ENCODE results near the gene ZDHHC7. TPM values are rescaled to one million over a fixed set of nuclear protein-coding genes. Genes with fewer than 3 reads are reported as not detected.

ZDHHC7 gene
- total and polyA plus RNA-seq, 2 of the 8 experiments (the other 6 are each of a cell fraction or from before 2014, with no cell fraction given), result 40.5 to 56.3 TPM

DNA sequence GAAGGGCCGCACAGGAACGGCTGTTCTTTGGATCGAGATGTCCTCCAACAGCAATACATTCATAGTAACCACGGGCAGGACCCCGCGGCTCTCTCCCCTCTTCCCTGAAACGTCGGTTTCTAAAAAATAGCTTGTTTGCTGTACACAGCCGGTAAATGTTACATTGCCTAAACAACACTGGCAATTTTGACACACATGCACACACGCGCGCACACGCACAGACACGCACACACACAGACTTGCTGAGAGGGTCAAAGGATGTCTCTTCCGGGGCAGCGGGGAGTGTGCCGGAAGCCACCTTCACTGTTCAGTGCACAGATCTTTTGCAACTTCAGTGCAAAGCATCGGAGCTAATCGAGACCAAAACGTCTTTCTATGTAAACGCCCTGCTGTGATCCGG, 35.8 kb downstream of the ZDHHC7 start:
- no peak overlapping the region for H2BK5ac ChIP-seq (ENCODE audit: low read depth, low read length)
- no peak for FAIRE-seq
- no peak overlapping the region for H3K4me3 ChIP-seq (ENCODE audit: extremely low read depth in 1 of 4, insufficient read depth in 2 of 4, low read depth in 3 of 4, low read length in 4 of 4)
- H2AFZ ChIP-seq (ENCODE audit: low read length), result no peak overlapping the region
- H2BK12ac ChIP-seq (ENCODE audit: low read depth, low read length), result no peak overlapping the region
- no peak overlapping the region for H3K9ac ChIP-seq (replicated peaks in 1 of 4; ENCODE audit: extremely low read depth in 1 of 4, low read depth in 3 of 4, low read length in 3 of 4)
- 90% methylated on average over 22 of the region's 22 CpGs; no CpG with 5 or more reads in 1 of the 2 experiments for WGBS, 2 experiments (ENCODE audit: extremely low coverage in 1 of 2, insufficient coverage in 1 of 2, insufficient read length in 1 of 2, insufficient replicate concordance in 2 of 2, low coverage in 1 of 2, low lambda C conversion rate in 2 of 2, missing lambda C conversion rate in 1 of 2)
- no peaks in the 10 kb centered on the region for H3K79me2 ChIP-seq (ENCODE audit: control insufficient read depth in 1 of 2, insufficient read depth in 2 of 2, low read length in 2 of 2)
- no peak overlapping the region for H3K4ac ChIP-seq (replicated peaks; ENCODE audit: insufficient read length, low read depth, low read length)
- H3K9me3 ChIP-seq (ENCODE audit: insufficient read depth in 2 of 2, low read depth in 1 of 2, low read length in 1 of 2), result no peaks in the 10 kb centered on the region
- no peak overlapping the region for H3K4me2 ChIP-seq (ENCODE audit: insufficient read depth in 1 of 2, low read depth in 2 of 2, low read length in 2 of 2)
- H3K4me1 ChIP-seq (replicated peaks in 1 of 4; ENCODE audit: control insufficient read depth in 3 of 4, insufficient read depth in 4 of 4, low read length in 3 of 4), result no peaks in the 10 kb centered on the region
- H4K8ac ChIP-seq (ENCODE audit: extremely low read depth, insufficient read depth, low read length), result no peak overlapping the region
- no peaks in the 10 kb centered on the region for H4K20me1 ChIP-seq (replicated peaks in 1 of 2; ENCODE audit: control insufficient read depth in 1 of 2, insufficient read depth in 2 of 2, low read length in 2 of 2)
- H3K56ac ChIP-seq (replicated peaks; ENCODE audit: insufficient read length, low read depth, low read length), result no peak overlapping the region
- ChIA-PET POLR2A (ENCODE audit: partially characterized antibody) (interaction anchor here (0.6 to 0.8 kb wide), 2 partner anchors 35 to 47 kb away, joined by 3 read pairs; partner anchors contain the start of gene ZDHHC7), CTCF (ENCODE audit: partially characterized antibody) (interaction anchor here (0.5 to 14.4 kb wide), 8 partner anchors 10 to 348 kb away, joined by 3 to 170 read pairs (median 4); no protein-coding TSS in a partner anchor)
- no peak overlapping the region for H4K5ac ChIP-seq (ENCODE audit: insufficient read length, low read depth, low read length)
- no peaks in the 10 kb centered on the region for H3K79me1 ChIP-seq (ENCODE audit: low read depth, low read length)
- no peak overlapping the region for H3K18ac ChIP-seq (ENCODE audit: extremely low read depth, low read length)
- TF ChIP-seq SRF (IDR thresholded peaks at IDR 0.05; ENCODE audit: low read depth, low read length) (no peak), TBP (IDR thresholded peaks at IDR 0.05; ENCODE audit: low read depth, low read length) (no peak), GTF2F1 (IDR thresholded peaks at IDR 0.05; ENCODE audit: borderline replicate concordance, low read depth, low read length) (no peak)
- H3K27me3 ChIP-seq (replicated peaks in 1 of 4; ENCODE audit: control insufficient read depth in 3 of 4, extremely low read depth in 1 of 4, insufficient read depth in 3 of 4, low read length in 3 of 4), result no peaks in the 10 kb centered on the region
- H3K27ac ChIP-seq (ENCODE audit: low read depth, low read length), result no peak overlapping the region
- H2BK15ac ChIP-seq (ENCODE audit: low read length), result no peak overlapping the region
- no peak overlapping the region for H4K91ac ChIP-seq (replicated peaks; ENCODE audit: insufficient read length, low read length)
- no peak overlapping the region for H3K23ac ChIP-seq (ENCODE audit: insufficient read length)
- H3K23me2 ChIP-seq (ENCODE audit: low read depth, low read length), result no peaks in the 10 kb centered on the region
- H3K14ac ChIP-seq (ENCODE audit: insufficient read length), result no peak overlapping the region
- H2BK20ac ChIP-seq (ENCODE audit: low read length), result no peak overlapping the region
- peaks cover 0 to 31% (median 16%) of the 10 kb centered on the region in 4 experiments; a peak in 6 of 8 replicates for H3K36me3 ChIP-seq (ENCODE audit: control insufficient read depth in 2 of 4, insufficient read depth in 4 of 4, low read length in 3 of 4)
- no peak overlapping the region for H2BK120ac ChIP-seq (replicated peaks; ENCODE audit: low read depth, low read length)
- no peak overlapping the region for H2AK5ac ChIP-seq (ENCODE audit: low read depth, low read length)
- DNase-seq (ENCODE audit: low read depth in 1 of 2, low spot score in 2 of 2), result no peak

Data from H1 (cell line).